ENCODE data around the gene ERP29.

ERP29 gene

GRCh38 chr12:112066566-112066965, 53.3 kb downstream of the ERP29 start:
- Histone ChIP-seq H3K36me3 (peaks cover 93% of the 10 kb centered on the region), H3K4me3 (ENCODE audit: low read depth, low read length) (no peak overlapping the region), H3K9me3 (ENCODE audit: severe bottlenecking) (no peaks in the 10 kb centered on the region), H3K27ac (no peak overlapping the region), H3K27me3 (ENCODE audit: insufficient read depth, low read depth, severe bottlenecking) (no peaks in the 10 kb centered on the region)
- TF ChIP-seq CTCF (IDR thresholded peaks at IDR 0.05; ENCODE audit: low read depth, low read length), result no peak
- DNase-seq, result no peak

Measured in WERI-Rb-1 (cell line).